Esophagus muscularis mucosa (tissue), 4 donors: ENCODE measurements around the gene MAN2A1.

Experiments
- CTCF ChIP-seq, 3 experiments: fragments of 200-600 bp in 2 of 3; fragments of 450-650 bp in 1 of 3; sonication (generic) in 2 of 3; IDR thresholded peaks; one replicate each; pipeline ENCODE4 v1.5.1; 2017 to 2019; ENCODE audit warnings: antibody characterized with exemption in 3 of 3, mild to moderate bottlenecking in 2 of 3, moderate library complexity in 1 of 3
- EP300 ChIP-seq: sonication (generic); formaldehyde crosslinking; IDR thresholded peaks from one replicate; pipeline ENCODE4 v1.6.1; 2017; ENCODE audit warnings: antibody characterized with exemption
- POLR2A ChIP-seq: fragments of 450-650 bp; IDR thresholded peaks from one replicate; pipeline ENCODE4 v1.6.1; 2017; ENCODE audit warnings: antibody characterized with exemption, moderate library complexity, mild to moderate bottlenecking, low read depth
- POLR2AphosphoS5 ChIP-seq, 2 donors: sonication (generic); formaldehyde crosslinking; IDR thresholded peaks; one replicate each; pipeline ENCODE4 v1.6.1; 2017; ENCODE audit warnings: antibody characterized with exemption in 2 of 2

- TF ChIP-seq CTCF (IDR thresholded peaks at IDR 0.05) = no peak
- no peak for TF ChIP-seq POLR2A
- TF ChIP-seq POLR2AphosphoS5 (IDR thresholded peaks at IDR 0.05) = no peak
- no peak for TF ChIP-seq EP300
Measured at GRCh38 chr5:109705596-109705995, 15.9 kb downstream of the MAN2A1 start.
